HG03457 (cell line): ENCODE results near the gene DDX39B.
A peak's percentile ranks its signal among the peaks of the same experiment; 100 is the strongest.

Experiments
- ATAC-seq: cut with Tn5 transposase; IDR thresholded peaks from one replicate; pipeline ENCODE4 v1.9.1; 2021; ENCODE audit warnings: moderate number of reproducible peaks; ENCODE audit not compliant: unreplicated experiment

Gene DDX39B

DNA sequence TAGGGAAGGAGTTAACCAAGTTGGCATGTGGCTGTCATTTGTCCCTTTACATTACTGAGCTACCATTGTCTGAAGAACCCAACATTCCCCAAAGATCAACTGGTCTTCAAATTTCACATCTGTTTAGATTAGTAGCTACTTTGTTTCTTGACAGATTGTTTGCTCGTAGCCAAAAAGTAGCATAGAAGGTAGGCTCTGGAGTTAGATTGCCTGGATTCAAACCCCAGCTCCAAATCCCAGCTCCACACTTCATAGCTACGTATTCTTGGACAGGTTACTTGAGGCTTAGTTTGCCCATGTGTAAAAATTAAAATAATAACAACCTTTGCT lies 6.7 kb upstream of the DDX39B start:
- ATAC-seq = no peak

DNA sequence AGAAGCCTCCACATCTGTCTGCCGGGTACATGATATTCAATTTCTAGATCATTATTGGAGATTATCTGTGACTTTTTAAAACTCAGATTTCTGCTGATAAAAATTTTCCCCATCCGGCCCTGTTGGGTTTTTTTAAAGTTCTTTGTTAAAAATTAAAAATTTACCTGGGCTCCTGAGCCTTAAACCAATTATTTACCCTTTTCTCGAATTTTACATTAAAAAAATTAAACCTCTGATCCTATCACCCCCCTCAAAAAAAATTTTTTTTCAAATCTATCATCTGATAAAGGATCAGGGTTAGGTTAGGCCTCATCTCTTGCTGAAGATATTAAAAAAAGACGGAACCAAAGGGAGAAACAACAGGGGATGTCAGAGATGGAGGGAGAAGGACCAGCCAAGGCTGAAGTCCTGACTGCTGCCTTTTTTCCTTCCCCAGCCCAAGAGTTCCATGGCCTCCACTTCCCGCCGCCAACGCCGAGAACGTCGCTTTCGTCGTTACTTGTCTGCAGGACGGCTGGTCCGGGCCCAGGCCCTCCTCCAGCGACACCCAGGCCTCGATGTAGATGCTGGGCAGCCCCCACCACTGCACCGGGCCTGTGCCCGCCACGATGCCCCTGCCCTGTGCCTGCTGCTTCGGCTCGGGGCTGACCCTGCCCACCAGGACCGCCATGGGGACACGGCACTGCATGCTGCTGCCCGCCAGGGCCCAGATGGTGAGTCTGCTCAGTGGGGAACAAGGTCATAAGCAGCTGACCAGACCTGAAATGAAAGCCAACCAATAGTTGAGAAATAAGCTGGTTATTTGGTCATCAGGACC lies 6.1 kb upstream of the DDX39B start:
- ATAC-seq = no peak

DNA sequence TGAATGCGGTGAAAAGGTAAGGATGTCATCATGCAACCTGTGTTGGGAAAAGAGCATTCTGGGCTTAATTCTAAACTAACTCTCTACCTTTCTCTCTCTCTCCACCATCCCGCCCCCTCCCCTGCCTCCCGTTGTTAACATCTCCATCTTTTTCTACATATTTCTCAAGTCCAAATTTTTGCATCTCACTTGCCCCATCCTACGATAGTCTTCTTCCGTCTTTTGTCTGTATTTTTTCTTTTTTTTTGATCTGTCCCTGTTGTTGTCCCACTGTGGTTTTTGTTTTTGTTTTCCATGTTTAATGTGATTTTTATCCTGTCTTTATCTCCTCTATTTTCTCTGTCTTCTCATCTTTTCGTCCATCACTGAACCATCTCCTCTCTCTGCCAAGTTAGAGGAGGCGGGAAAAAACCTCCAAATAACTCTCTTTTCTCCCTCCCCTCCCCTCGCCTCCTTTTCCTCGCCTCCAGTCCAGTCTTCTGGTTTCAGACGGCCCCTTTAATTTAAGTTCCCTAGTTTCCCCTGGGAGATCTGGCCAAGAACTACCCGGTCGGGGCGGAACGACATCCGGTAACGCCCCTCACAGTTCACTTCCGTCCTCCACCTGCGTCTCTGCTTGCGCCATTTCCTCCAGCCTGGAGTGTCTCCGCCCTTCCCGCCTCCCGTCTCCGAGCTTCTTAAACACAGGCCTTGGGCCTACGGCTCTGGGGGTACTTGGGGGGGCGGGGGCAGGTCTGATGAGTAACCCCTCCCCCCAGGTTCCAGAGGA lies 5.3 kb upstream of the DDX39B start, which contains the start of gene NFKBIL1:
Gene NFKBIL1 (plus strand): TSS at position 651 of the 769 bp plus-strand sequence. CDS start 87 bp downstream, at position 738.
- peak; percentile 39 for ATAC-seq

DNA sequence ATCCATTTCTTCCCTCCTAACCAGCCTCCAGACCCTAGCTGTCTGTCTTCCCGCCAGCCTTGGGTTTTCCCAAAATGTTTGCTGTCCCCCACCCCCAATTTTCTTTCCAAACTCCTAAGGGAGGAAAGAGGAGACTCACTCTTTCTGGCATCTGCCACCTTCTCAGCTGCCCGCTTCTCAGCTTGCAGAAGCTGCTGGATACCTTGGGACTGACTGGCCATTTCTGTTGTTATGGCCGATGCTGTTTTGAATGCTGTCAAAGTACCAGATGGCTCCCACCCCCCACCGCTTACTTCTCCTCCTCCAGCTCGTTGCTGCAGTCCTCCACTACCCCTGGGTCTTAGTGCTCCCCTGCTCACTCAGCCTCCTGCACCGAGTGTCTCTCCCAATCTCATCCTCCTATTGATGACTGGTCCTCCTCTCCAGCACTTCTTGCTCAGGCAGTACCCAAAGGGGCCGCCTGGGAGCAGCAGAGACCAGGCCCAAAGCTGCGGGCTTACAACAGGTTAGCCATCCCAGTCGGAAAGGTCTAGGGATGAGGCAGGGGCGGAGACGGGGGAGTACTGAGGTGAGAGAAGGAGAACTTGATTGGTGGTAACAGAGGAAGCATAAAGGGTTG lies 4.6 kb upstream of the DDX39B start, which contains the start of gene ATP6V1G2:
Gene ATP6V1G2 (minus strand): TSS at position 270 of the 619 bp plus-strand sequence. CDS start 49 bp downstream, at position 221.
- no peak for ATAC-seq

DNA sequence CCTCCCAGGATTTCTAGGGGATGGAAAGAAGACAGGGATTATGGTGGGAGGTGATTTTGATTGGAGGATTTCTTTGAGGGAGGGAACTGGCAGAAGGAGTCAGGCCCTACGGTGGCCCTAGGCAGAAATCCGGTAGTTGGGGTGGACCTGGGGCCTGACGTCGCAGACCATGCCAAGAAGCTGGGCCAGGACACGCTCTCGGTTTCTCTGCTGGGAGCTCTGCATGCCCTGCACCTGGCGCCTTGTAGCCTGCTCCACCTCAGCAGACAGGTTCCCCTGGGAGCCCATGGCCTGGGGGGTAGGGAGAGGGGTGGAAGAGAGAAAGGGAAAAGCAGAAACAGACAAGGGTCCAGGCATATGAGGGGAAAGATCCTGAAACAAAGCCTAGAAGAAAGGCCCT lies 3.5 kb upstream of the DDX39B start:
- no peak for ATAC-seq

DNA sequence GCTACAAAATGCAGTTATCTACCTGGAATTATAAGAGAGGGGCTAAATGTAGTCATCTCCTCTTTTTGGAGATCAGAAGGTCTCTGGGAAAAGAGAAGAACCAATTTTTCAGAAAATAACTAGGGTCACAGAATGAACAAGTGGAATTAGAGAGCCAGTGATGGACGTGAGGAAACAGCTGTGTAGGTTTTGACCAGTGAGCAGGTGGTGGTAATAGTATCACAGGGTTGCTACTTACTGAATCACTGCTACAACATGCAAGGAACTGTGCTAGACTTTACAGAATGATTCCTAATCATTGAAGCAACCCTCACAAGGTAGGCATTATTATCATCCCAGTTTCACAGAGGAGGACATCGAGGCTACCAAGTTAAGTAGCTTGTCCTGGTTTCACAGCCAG lies 2.9 kb upstream of the DDX39B start:
- ATAC-seq = no peak

DNA sequence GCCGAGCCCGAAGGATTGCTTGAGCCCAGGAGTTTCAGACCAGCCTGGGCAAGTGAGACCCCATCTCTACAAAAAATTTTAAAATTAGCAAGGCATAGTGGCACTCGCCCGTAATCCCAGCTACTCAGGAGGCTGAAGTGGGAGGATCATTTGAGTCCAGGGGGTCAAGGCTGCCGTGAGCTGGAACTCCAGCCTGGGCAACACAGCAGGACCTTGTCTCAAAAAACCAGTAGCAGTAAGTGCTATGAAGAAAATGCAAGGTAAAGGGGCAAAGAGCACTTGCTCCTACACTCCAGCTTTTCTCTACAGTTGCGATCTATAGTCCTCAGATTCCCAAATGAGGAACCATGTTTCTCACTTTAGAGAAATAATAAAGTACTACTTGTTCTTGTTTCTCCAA lies 1.8 kb upstream of the DDX39B start:
- ATAC-seq = no peak

DNA sequence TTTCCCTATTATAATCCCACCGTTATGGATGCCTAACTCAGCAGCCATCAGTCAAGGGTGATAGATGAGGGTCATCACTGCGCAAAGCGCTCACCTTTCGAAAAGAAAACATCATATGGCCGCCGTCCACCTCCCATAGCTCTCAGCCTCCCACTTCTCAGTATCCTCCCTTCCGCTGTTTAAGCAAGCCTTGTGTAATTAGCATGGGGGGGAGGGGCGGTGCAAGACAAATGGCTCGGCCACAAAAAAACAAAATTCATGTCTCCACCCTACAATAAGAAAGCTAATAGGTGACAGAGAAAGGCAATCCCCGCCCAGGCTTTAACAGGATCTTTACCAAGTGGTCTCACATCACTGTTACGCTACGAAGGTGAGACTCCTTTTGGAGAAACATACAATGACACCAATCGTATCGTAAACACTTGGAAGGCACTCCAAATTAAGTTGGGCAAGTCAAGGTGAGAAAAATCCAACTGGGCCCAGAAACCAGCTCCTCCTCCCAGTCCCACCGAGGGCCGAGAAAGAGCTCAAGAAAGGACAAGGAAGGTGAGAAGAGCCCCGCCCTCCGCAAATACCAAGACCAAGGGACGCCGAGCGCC lies 645 bp downstream of the DDX39B start:
- ATAC-seq = no peak

DNA sequence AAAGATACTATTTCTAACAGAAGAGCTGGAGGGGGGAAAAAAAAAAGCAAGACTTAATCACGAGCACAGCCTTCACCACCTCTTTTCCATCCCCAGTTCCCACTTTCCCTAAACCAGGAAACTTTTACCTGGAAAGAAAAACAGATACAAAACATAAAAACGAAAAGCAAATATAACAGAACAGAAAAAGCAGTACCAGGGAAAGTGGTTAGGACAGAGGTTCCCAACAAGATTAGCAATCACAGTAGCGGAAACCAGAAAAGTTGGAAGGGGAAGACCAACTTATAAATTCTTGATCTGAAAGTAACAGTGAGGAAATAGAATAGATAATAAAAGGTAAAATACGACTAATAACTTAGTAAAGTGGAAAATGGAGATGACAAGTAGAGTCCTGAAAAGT lies 1.2 kb downstream of the DDX39B start:
- no peak for ATAC-seq

DNA sequence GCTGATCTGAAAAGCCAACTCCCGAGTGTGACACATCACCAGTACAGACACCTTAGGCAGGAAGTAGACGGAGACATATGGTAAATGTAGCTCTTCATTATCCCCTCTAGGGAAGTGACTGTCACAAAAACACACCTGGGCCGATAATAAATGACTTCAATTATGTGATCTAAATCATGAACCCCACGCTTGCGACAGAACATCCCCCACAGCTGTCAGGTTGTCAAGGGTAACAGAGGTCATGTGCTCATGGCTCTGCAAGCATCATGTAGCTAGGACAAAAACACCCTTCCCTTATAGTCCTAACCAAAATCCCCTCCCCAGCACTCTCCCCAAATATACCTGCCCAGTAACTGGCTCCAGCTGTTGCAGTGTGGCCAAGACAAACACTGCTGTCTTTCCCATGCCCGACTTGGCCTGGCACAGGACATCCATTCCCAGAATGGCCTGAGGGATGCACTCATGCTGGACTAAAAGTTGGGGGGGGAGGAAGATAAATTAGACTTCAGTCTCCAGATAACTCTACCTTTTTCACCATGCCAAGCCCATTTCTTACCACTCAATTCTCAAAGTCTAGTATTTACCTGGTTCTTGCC lies 2.9 kb downstream of the DDX39B start:
- ATAC-seq = no peak

DNA sequence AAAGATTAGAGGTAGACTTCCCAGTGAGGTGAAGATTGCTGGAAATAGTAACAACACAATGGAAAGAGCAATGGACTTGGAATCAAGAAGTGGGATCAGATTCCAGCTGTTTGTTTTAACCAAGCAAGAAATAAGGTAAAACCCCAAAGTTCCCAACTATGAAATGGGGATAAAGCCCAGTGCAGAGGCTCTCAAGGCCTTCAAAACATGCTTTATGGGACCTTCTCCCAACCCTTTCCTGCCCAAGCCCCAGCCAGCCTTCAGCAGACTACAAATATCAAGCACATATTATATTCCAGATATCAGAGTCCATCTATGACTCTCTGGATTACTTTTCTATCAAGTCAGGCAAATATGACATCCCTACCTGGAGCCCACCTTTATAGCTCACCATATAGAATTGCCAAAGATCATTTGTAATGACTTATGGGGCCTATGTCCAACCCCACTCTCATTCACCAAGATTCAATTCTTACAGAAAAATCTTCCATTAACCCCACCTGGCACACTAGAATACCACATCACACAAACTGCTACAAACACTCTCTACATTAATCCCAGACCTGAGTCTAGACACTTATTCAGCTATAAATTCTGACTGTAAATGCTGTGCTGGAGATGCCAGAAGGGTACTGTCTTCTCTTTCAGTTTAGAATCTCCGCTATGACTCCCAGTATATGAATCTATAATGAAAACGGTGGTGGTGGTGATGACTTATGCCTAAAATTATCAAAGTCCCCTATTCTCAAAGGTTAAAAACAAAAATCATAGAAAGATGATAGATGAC lies 6.1 kb downstream of the DDX39B start:
- no peak for ATAC-seq

DNA sequence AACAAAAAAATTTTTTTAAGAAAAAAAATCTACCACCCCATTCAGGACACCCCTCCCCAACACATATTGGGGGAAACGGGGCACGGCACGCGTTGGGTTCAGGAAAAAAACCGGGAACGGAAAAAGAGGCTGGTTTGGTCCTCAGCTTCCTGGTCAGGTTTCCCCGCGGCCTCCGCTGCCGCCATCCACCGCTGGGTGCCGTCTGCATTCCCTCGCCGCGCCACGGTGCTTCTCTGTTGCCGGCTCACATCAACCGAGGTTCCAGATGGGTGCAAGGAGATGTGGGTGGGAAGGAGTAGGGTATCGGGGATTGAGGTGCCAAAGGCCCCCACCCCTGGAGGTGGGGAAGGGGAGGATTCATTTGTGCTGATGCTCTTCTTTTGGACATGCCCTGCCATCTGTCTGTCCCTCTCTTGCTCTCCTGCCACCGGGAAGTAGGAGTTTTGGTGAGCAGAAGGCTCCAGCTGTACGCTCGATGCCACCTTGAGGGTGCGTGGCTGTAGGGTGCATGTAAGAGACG lies 7.2 kb downstream of the DDX39B start:
- ATAC-seq = no peak

DNA sequence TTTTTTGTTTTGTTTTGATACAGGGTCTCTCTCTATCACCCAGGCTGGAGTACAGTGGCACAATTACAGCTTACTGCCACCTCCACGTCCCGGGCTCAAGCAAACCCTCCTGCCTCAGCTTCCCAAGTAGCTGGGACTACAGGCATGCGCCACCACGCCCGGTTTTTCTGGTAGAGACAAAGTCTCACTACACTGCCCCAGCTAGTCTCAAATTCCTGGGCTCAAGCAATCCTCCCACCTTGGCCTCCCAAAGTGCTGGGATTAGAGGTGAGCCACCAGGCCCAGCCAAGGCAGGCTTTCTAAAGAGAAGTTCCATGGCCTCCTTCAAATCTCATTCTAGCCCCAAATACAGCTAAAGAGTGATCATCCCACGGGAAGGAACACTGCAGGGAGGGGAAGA lies 7.8 kb downstream of the DDX39B start:
- ATAC-seq = no peak

DNA sequence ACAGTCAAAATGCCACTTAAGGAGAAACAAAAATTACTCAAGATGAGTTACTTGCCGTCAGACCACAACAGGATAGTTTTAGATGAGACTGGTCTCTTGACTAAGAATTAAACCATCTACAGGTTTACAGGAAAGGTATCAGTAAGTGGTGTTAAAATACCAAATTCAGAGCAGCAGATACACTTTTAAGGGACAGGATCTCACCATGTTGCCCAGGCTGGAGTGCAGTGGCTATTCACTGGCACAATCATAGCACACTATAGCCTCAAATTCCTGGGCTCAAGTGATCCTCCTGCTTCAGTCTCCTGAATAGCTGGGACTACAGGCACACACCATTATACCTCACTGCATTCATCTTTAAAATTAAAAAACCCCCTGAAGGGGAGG lies 8.4 kb downstream of the DDX39B start:
- ATAC-seq = no peak

DNA sequence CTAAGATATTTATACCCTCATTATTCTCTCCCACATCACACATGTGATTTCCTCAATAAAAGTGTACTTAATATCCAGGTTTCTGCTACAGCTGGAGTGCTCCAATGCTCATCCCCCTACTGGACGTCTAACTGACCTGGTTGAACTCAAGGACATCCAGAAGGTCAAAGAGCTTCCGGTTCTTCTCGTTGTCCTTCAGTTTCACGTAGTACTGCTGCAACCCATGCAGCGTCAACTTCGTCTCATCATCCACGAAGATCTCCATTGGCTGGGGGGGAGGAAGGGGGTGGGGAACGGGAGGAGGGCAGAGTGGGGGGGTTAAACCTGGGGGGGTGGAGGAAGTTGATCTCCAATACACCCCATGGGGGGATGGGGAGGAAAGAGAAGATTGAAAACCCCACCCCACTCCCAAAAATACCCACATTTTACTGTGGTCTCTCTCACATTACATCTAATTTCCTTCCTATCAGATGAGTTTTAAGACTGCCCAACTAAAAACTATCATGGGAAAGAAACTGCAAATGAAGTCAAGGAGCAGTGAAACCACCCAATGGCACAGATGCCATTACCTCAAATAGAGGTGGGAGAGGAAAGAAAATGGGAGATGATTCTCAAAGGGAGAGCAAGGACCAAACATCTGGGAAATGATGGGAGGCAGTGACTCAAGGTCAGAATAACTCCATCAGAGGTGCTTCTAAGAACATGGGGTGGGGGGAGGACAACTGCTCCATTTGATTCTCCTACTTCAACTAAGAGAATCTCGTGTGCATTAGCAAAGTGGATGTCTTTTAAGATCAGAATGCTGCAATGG lies 9.0 kb downstream of the DDX39B start:
- ATAC-seq = no peak

DNA sequence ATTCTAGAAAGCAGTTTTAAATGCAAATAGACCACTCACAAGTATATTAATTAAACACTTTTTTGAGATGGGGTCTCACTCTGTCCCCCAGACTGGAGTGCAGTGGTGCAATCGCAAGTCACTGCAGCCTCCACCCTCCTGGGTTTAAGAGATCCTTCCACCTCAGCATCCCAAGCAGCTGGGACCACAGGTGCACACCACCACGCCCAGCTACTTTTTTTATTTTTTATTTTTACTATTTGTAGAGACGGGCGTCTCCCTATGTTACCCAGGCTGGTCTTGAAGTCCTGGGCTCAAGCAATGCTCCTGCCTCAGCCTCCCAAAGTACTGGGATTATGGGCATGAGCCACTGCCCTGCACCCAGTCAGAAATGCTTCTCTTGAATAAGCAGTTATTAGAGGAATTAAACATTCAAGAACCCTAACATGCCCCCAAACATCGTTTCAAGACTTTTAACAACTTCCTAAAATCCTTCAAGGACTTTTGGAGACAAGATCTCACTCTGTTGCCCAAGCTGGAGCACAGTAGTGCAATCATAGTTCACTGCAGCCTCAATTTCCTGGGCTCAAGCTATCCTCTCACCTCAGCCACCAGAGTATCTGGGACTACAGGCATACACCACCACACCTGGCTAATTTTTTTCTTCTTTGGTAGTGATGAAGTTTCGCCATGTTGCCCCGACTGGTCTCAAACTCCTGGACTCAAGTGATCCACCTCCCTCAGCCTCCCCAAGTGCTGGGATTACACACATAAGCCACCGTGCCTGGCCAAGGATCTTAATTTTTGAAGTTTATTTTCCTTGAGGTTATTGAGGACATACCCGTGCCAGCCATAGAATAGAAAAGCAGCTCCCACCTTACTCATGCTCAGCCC lies 9.8 kb downstream of the DDX39B start:
- ATAC-seq = no peak

DNA sequence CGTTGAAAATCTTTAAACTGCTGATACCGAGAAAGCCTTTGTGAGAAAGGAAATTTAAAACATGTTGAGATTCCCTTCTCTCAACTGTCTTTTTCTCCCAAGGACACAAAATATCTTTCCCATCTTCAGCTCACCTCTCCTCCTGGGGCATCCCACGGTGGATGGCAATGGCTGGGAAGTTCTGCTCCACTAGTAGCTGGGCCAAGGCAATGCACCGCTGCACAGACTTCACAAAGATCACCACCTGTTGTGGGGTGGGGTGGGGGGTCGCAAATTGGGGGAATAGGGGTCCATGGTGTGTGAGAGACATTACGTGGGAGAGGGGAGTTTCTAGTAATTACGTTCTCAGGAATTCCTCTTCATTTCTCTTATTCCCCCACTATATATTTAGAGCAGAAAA lies 10.6 kb downstream of the DDX39B start:
- no peak for ATAC-seq

DNA sequence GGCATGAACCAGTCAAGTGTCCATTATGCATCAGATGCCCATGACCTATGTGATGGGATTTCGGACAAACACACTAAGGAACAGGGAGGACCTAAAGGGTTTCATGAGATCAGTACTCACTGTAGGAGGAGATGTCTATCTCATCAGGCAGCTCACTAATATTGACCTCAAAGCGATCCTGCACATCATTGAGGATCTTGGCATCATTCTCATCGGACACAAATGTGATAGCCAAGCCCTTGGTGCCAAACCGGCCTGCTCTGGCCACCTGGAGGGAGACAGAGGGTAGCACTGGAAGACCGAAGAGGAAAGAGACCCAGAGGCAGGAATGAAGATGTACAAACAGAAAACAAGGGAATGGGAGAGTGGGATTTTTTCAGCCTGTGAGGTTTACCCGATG lies 11.1 kb downstream of the DDX39B start:
- ATAC-seq = no peak
